Measurements from ENCODE around the gene SCUBE3.

Gene SCUBE3

GRCh38 chr6:35260591-35261570, 47.1 kb downstream of the SCUBE3 start:
- no peak for TF ChIP-seq CTCF (IDR thresholded peaks at IDR 0.05)
- DNase-seq: no peak
- Histone ChIP-seq H3K9me3 (no peaks in the 10 kb centered on the region), H3K36me3 (no peaks in the 10 kb centered on the region), H3K27me3 (no peaks in the 10 kb centered on the region), H3K4me1 (peaks cover 0 to 56% (median 22%) of the 10 kb centered on the region in 4 donors), H3K4me3 (peak overlapping the region; percentile 80 to 94), H3K27ac (peak overlapping the region; percentile 98)
- intact Hi-C loops (cut with DNase I; ENCODE audit: low total_unique reads): no loop called here

- no peaks in the 10 kb centered on the region for H3K9me3 ChIP-seq
- intact Hi-C loops (cut with DNase I; ENCODE audit: low total_unique reads): no loop called here
- H3K27me3 ChIP-seq: no peaks in the 10 kb centered on the region
- H3K4me3 ChIP-seq: no peak overlapping the region
- H3K4me1 ChIP-seq: peaks cover 0 to 39% (median 19%) of the 10 kb centered on the region in 4 donors
- no peak for TF ChIP-seq CTCF (IDR thresholded peaks at IDR 0.05)
- H3K27ac ChIP-seq: peak overlapping the region; percentile 23 to 98
- DNase-seq: no peak
- no peaks in the 10 kb centered on the region for H3K36me3 ChIP-seq
Measured at GRCh38 chr6:35262596-35262995, 48.8 kb downstream of the SCUBE3 start.

- H3K36me3 ChIP-seq: no peaks in the 10 kb centered on the region
- TF ChIP-seq CTCF (IDR thresholded peaks at IDR 0.05): no peak
- H3K4me1 ChIP-seq: peaks cover 0 to 31% (median 14%) of the 10 kb centered on the region in 4 donors
- DNase-seq: no peak
- H3K4me3 ChIP-seq: no peak overlapping the region
- H3K27me3 ChIP-seq: no peaks in the 10 kb centered on the region
- H3K27ac ChIP-seq: no peak overlapping the region
- H3K9me3 ChIP-seq: no peaks in the 10 kb centered on the region
- intact Hi-C loops (cut with DNase I; ENCODE audit: low total_unique reads): no loop called here
Measured at GRCh38 chr6:35264550-35265274, 51.0 kb downstream of the SCUBE3 start.

GRCh38 chr6:35265523-35265922, 51.8 kb downstream of the SCUBE3 start:
- Histone ChIP-seq H3K36me3 (peaks cover 0 to 2% (median 0%) of the 10 kb centered on the region in 3 donors), H3K4me1 (peaks cover 0 to 26% (median 9%) of the 10 kb centered on the region in 4 donors), H3K27ac (no peak overlapping the region), H3K4me3 (no peak overlapping the region), H3K9me3 (no peaks in the 10 kb centered on the region), H3K27me3 (no peaks in the 10 kb centered on the region)
- no peak for DNase-seq
- intact Hi-C loops (cut with DNase I; ENCODE audit: low total_unique reads): no loop called here
- no peak for TF ChIP-seq CTCF (IDR thresholded peaks at IDR 0.05)

- H3K4me1 ChIP-seq: peaks cover 0 to 18% (median 5%) of the 10 kb centered on the region in 4 donors
- intact Hi-C loops (cut with DNase I; ENCODE audit: low total_unique reads): no loop called here
- TF ChIP-seq CTCF (IDR thresholded peaks at IDR 0.05): no peak
- DNase-seq: no peak
- no peak overlapping the region for H3K4me3 ChIP-seq
- H3K9me3 ChIP-seq: no peaks in the 10 kb centered on the region
- H3K27me3 ChIP-seq: no peaks in the 10 kb centered on the region
- H3K36me3 ChIP-seq: peaks cover 0 to 6% (median 0%) of the 10 kb centered on the region in 3 donors
- no peak overlapping the region for H3K27ac ChIP-seq
Measured at GRCh38 chr6:35267446-35267845, 53.7 kb downstream of the SCUBE3 start.

All from tibial artery (tissue), 4 donors.